Epithelial cell of proximal tubule (primary cell): ENCODE data around the gene ZNF638. TPM values are rescaled to one million over a fixed set of nuclear protein-coding genes. Genes with fewer than 3 reads are reported as not detected.
"Not testable (repeated sequence)": the region's sequence is repeated elsewhere in the genome, so short reads cannot be mapped to it uniquely, and the experiment has no call there.

ENCODE experiments used
- DNase-seq: peaks from one replicate; pipeline ENCODE4 v3.0.0-alpha.2; 2011; ENCODE audit warnings: low read depth
- H3K4me3 ChIP-seq: 2 replicates; pipeline ENCODE4 v1.5.1; 2011; ENCODE audit warnings: low read depth, mild to moderate bottlenecking, low read length
- total RNA-seq: library from RNA; depleted of rRNA; stranded (reverse); fragments of >200 nt; gene quantifications from 2 replicates; pipeline ENCODE4 v1.2.3, GENCODE V29; 2015
- TF ChIP-seq, protein P1 (sequence below): conservative IDR thresholded peaks from 2 replicates; pipeline ENCODE4 v1.5.1; 2012; ENCODE audit warnings: low read depth, mild to moderate bottlenecking, low read length

Gene ZNF638
- total RNA-seq, 1 donor from 2014 or later, result 69.0 TPM

DNA sequence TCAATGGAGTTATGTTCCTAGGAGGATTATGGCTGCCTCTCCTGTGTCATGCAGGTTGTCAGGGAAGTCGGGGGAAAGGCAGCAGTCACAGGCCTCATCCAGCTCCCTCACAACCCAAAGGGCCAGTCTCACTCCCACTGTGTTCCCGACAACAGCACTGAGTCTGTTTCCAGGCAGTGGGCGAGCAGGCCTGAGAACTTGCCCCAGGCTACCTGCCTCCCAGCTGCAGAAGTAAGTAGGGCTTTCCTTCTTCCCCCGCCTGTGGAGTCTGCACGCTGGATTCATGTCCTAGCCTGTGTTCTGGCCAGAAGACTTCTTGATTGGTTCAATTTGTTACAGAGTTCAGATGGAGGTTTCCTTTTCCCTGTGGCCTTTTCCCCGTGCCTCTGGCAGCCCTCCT, 8.2 kb upstream of the ZNF638 start:
- no peak overlapping the region for H3K4me3 ChIP-seq
- DNase-seq, result no peak
- TF ChIP-seq, protein P1, sequence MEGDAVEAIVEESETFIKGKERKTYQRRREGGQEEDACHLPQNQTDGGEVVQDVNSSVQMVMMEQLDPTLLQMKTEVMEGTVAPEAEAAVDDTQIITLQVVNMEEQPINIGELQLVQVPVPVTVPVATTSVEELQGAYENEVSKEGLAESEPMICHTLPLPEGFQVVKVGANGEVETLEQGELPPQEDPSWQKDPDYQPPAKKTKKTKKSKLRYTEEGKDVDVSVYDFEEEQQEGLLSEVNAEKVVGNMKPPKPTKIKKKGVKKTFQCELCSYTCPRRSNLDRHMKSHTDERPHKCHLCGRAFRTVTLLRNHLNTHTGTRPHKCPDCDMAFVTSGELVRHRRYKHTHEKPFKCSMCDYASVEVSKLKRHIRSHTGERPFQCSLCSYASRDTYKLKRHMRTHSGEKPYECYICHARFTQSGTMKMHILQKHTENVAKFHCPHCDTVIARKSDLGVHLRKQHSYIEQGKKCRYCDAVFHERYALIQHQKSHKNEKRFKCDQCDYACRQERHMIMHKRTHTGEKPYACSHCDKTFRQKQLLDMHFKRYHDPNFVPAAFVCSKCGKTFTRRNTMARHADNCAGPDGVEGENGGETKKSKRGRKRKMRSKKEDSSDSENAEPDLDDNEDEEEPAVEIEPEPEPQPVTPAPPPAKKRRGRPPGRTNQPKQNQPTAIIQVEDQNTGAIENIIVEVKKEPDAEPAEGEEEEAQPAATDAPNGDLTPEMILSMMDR, result no peak

DNA sequence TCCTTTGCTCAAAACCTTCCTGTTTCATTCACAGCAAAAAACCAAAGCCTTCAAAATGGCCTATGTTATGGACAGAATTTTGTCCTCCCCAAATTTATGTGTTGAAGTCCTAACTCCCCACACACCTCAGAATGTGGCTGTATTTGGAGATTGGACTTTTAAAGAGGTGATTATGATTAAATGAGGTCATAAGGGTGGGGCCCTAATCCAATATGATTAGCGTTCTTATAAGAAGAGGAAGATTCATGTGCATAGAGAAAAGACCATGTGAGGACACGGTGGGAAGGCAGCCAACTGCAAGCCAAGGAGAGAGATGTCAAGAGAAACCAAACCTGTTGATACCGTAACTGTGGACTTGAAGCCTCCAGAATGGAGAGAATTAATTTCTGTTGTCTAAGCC, 4.6 kb upstream of the ZNF638 start:
- TF ChIP-seq, protein P1, result no peak
- H3K4me3 ChIP-seq, result no peak overlapping the region
- no peak for DNase-seq

DNA sequence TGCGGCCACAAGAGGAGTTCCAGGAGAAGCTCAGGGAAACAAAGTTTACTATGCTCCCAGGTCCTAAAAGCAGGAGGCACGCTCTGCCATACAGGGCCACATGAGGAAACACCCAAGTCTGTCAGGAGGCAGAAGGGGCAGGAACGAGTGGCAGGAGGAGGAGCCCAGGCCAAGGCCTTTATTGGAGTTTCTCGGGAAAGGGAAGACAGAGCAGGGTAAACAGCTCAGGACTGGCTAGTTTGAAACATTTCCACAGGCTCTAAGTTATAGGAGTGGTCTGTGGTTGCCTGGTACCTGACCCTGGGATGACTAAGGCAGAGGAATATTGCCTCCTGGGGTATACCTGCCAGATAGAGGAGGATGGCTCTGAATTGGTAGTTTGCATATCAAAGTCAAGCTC, 3.7 kb upstream of the ZNF638 start:
- TF ChIP-seq, protein P1, result no peak
- no peak for DNase-seq
- H3K4me3 ChIP-seq, result no peak overlapping the region

DNA sequence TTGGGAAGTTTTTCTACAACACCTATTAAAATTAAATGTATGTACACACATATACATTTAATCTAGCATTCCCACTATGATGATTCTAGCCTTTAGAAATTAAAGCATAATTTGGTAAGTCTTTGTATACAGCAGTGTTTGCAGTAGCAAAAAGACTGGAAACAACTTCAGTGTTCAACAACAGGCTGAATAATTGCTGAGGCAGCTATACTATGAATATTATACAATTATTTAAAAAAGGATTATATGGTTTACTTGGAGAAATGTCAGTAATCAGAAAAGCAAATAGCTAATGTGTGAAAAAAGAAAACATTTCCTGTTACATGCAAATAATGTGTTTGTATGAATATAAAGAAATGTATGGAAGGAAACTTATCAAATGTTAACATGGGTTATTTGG, 1.4 kb upstream of the ZNF638 start:
- no peak for DNase-seq
- TF ChIP-seq, protein P1, result no peak
- H3K4me3 ChIP-seq, result no peak overlapping the region

DNA sequence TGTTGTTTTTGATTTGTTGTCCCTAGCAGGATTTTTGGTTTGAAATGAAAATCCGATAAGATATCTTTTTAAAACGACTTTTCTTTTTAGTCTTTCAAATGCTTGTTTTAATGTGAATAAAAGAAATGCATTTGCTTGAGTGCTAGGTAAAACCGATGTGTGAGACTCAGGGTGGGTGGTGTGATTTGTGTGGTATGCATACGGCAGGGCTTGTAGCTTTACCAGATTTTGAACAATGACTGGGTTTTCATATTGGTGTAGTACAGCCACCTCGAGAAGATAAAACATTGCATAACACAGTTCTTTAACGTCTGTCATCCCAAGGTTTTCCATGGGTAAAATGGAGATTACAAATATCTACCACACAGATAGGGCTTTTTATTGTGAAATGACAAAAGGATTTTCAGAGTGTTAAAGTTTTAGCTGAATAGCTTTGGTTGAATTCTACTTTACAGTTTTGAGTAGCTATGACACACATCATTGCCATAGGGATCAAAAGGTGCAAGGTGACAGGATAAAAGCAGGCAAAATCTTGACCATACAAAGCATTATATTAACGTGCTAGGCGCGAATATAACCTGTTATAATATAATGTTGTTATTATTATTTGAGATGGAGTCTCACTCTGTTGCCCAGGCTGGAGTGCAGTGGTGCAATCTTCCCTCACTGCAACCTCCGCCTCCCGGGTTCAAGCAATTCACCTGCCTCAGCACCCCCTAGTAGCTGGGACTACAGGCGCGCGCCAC, 824 bp upstream of the ZNF638 start:
- TF ChIP-seq, protein P1, result no peak
- peak overlapping the region; percentile 39 for H3K4me3 ChIP-seq

DNA sequence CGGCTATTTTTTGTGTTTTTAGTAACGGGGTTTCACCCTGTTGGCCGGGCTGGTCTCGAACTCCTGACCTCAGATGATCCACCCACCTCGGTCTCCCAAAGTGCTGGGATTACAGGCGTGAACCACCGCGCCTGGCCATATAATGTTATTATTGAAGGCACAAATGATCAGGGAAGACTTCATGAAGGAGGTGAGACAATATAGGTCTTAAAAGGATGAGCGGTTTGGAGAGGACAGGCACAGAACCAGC, 326 bp upstream of the ZNF638 start:
- peak overlapping the region; percentile 39 for H3K4me3 ChIP-seq

More for the DNA sequence above, 824 bp upstream of the ZNF638 start:
- DNase-seq, result no peak

DNA sequence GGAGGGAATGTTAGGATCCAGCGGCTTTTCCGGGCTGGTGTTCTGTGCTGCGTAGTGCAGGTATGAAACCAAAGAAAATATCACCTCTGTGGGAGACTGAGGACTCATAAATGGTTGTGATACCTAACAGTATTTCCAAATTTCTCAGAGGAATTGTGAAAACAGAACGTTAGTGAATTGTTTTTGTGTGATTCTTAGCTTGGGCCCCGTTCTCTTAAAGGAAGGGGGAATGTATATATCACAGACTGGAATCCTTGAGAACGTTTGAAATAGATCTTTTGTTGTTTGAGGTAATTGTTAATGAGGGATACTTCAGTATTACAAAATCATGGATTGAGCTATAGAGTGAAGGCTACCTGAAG, 834 bp downstream of the ZNF638 start:
- TF ChIP-seq, protein P1, result no peak
- DNase-seq, result no peak
- peak overlapping the region; percentile 96 for H3K4me3 ChIP-seq

More for the DNA sequence above, 326 bp upstream of the ZNF638 start:
- DNase-seq, result not testable (repeated sequence)
